PFSK-1 (cell line): ENCODE measurements around the gene NR2F1.

Source experiments
- FOXP2 ChIP-seq: optimal IDR thresholded peaks from 2 replicates; pipeline ENCODE3; 2011; ENCODE audit warnings: borderline replicate concordance, control low read depth, inconsistent platforms; ENCODE audit not compliant: insufficient read depth; ENCODE audit errors: extremely low read length, extremely low read depth
- POLR2AphosphoS5 ChIP-seq: IDR thresholded peaks from 2 replicates; pipeline ENCODE4 v1.6.1; 2012; ENCODE audit warnings: low read depth, mild to moderate bottlenecking, control low read depth, low read length, moderate library complexity
- REST ChIP-seq, 2 experiments: IDR thresholded peaks; 2 replicates each; pipeline versions ENCODE4 v1.6.1 to v1.8.0; 2011 to 2012; ENCODE audit warnings: low read depth in 2 of 2, low read length in 2 of 2, control low read depth in 1 of 2, inconsistent platforms in 1 of 2, mild to moderate bottlenecking in 1 of 2, moderate library complexity in 1 of 2; ENCODE audit not compliant: insufficient read depth in 1 of 2
- SIN3A ChIP-seq: IDR thresholded peaks from 2 replicates; pipeline ENCODE4 v1.6.1; 2012; ENCODE audit warnings: mild to moderate bottlenecking, low read length, moderate library complexity, borderline replicate concordance; ENCODE audit not compliant: insufficient read depth
- TAF1 ChIP-seq: IDR thresholded peaks from 2 replicates; pipeline ENCODE4 v1.6.1; 2012; ENCODE audit warnings: low read length, control low read depth, borderline replicate concordance; ENCODE audit not compliant: insufficient read depth

Gene NR2F1

GRCh38 chr5:93642526-93642925 is 59.5 kb downstream of the NR2F1 start:
- TF ChIP-seq SIN3A = no peak
- TF ChIP-seq REST (IDR thresholded peaks at IDR 0.05; ENCODE audit: insufficient read depth in 1 of 2, low read depth in 2 of 2, low read length in 2 of 2) = no peak
- TF ChIP-seq TAF1 = no peak
- no peak for TF ChIP-seq FOXP2
- no peak for TF ChIP-seq POLR2AphosphoS5
